Tibial nerve (tissue), 4 donors: ENCODE measurements around the gene UGT1A1. TPM values are rescaled to one million over a fixed set of nuclear protein-coding genes. Genes with fewer than 3 reads are reported as not detected.

Source experiments
- DNase-seq, 2 donors: peaks; one replicate each; pipeline ENCODE4 v3.0.0-alpha.2; 2019; ENCODE audit warnings: low spot score in 2 of 2
- H3K27ac ChIP-seq, 4 donors: fragments of 200-600 bp; sonication (generic) in 3 of 4; one replicate each; pipeline ENCODE4 v1.5.1; 2017 to 2019; ENCODE audit warnings: mild to moderate bottlenecking in 1 of 4
- H3K27me3 ChIP-seq, 2 donors: fragments of 200-600 bp; sonication (generic) in 1 of 2; one replicate each; pipeline versions ENCODE4 v1.5.1 to v1.6.0; 2017 to 2019
- H3K36me3 ChIP-seq, 3 donors: fragments of 200-600 bp; sonication (generic); one replicate each; pipeline ENCODE4 v1.5.1; 2018 to 2019
- H3K4me1 ChIP-seq, 4 donors: fragments of 200-600 bp; sonication (generic) in 3 of 4; one replicate each; pipeline ENCODE4 v1.5.1; 2017 to 2019
- H3K4me3 ChIP-seq, 4 donors: fragments of 200-600 bp; sonication (generic) in 3 of 4; one replicate each; pipeline ENCODE4 v1.5.1; 2017 to 2019; ENCODE audit warnings: mild to moderate bottlenecking in 1 of 4, moderate library complexity in 1 of 4
- H3K9me3 ChIP-seq, 4 donors: fragments of 200-600 bp; sonication (generic) in 3 of 4; one replicate each; pipeline ENCODE4 v1.5.1; 2017 to 2019
- EP300 ChIP-seq, 2 donors: sonication (generic); formaldehyde crosslinking; IDR thresholded peaks; one replicate each; pipeline ENCODE4 v1.6.1; 2017; ENCODE audit warnings: antibody characterized with exemption in 2 of 2, mild to moderate bottlenecking in 1 of 2
- POLR2A ChIP-seq, 2 donors: fragments of 450-650 bp; IDR thresholded peaks; one replicate each; pipeline ENCODE4 v1.6.1; 2017; ENCODE audit warnings: antibody characterized with exemption in 2 of 2, mild to moderate bottlenecking in 2 of 2, moderate library complexity in 2 of 2
- WGBS, 2 donors: methylation state at CpG; one replicate each; pipeline ENCODE4 v1.1.5; 2018; 5-methylcytosine and 5-hydroxymethylcytosine counted together
- total RNA-seq, 4 donors: library from RNA; depleted of rRNA; stranded (reverse); fragments of >200 nt; gene quantifications; one replicate each; pipeline ENCODE4 v1.1.0, GENCODE V29; 2016
- TF ChIP-seq, protein P1 (sequence below), 5 experiments: fragments of 200-600 bp in 3 of 5; fragments of 450-650 bp in 2 of 5; sonication (generic) in 3 of 5; IDR thresholded peaks; one replicate each; pipeline ENCODE4 v1.5.1; 2016 to 2019; ENCODE audit warnings: antibody characterized with exemption in 5 of 5, mild to moderate bottlenecking in 3 of 5, moderate library complexity in 2 of 5

Gene UGT1A1
- total RNA-seq, 4 donors from 2014 or later, result not detected

- Histone ChIP-seq H3K4me3 (no peak overlapping the region), H3K27ac (no peak overlapping the region), H3K36me3 (no peaks in the 10 kb centered on the region), H3K27me3 (no peaks in the 10 kb centered on the region), H3K4me1 (no peaks in the 10 kb centered on the region), H3K9me3 (no peaks in the 10 kb centered on the region)
- TF ChIP-seq POLR2A (IDR thresholded peaks at IDR 0.05) (no peak), EP300 (IDR thresholded peaks at IDR 0.05) (no peak)
- TF ChIP-seq, protein P1, sequence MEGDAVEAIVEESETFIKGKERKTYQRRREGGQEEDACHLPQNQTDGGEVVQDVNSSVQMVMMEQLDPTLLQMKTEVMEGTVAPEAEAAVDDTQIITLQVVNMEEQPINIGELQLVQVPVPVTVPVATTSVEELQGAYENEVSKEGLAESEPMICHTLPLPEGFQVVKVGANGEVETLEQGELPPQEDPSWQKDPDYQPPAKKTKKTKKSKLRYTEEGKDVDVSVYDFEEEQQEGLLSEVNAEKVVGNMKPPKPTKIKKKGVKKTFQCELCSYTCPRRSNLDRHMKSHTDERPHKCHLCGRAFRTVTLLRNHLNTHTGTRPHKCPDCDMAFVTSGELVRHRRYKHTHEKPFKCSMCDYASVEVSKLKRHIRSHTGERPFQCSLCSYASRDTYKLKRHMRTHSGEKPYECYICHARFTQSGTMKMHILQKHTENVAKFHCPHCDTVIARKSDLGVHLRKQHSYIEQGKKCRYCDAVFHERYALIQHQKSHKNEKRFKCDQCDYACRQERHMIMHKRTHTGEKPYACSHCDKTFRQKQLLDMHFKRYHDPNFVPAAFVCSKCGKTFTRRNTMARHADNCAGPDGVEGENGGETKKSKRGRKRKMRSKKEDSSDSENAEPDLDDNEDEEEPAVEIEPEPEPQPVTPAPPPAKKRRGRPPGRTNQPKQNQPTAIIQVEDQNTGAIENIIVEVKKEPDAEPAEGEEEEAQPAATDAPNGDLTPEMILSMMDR (IDR thresholded peaks at IDR 0.05), result no peak
- no peak for DNase-seq
Measured at GRCh38 chr2:233758141-233758540, 1.9 kb upstream of the UGT1A1 start.

DNA sequence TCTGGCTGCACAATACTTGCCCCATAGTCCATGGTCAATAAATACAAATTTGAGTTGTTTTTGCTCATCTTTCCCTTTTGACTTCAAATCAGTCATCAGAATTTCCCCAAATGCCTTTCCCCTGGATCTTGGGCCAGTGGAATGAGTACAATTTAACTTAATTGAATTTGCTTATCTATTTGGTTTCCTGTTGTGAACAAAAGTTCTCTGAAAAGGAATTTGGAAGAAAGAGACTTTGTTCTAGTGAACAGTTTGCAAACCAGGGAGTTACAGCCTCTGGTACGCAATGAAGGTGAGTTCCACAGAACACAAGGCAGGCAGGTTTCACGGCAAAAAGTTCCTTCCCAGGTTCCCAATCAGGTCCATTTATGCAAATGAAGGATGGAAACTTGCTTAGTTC is 1.2 kb upstream of the UGT1A1 start:
- DNase-seq, result no peak
- TF ChIP-seq POLR2A (IDR thresholded peaks at IDR 0.05), result no peak
- no peak for TF ChIP-seq EP300 (IDR thresholded peaks at IDR 0.05)
- TF ChIP-seq, protein P1 (IDR thresholded peaks at IDR 0.05), result no peak
- Histone ChIP-seq H3K4me3 (no peak overlapping the region), H3K4me1 (no peaks in the 10 kb centered on the region), H3K27me3 (no peaks in the 10 kb centered on the region), H3K9me3 (no peaks in the 10 kb centered on the region), H3K36me3 (no peaks in the 10 kb centered on the region), H3K27ac (no peak overlapping the region)
- 88 to 91% methylated on average over 2 of the region's 2 CpGs for WGBS, 2 donors

DNA sequence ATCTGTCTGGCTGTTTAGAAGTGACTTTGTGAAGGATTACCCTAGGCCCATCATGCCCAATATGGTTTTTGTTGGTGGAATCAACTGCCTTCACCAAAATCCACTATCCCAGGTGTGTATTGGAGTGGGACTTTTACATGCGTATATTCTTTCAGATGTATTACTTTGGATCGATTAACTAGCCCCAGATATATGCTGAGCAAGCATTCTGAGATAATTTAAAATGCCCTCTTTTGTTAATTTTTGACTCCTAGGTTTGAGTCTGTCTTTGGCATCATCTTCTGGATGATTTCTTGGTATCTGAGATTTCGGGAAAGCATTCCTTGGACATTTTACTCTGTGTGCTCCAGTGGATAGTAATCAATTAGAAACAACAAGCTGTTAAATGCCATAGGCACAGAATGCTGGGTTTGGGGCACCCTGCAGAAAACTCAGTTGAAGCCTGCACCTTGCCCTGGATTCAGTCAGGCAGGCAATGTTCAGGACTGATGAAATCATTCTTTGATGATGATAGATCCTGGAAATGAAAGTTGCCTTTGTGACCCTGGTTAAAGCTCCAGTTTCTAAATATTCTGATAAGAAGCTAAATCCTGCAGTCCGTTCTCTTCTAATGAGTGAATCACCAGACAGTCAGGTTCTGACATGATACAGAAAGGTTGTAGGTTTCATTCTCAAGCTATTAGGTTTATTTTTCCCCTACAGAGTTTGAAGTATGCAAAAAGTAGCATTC is 1.1 kb downstream of the UGT1A1 start:
- Histone ChIP-seq H3K4me3 (no peak overlapping the region), H3K4me1 (no peaks in the 10 kb centered on the region), H3K27me3 (no peaks in the 10 kb centered on the region), H3K36me3 (no peaks in the 10 kb centered on the region), H3K27ac (no peak overlapping the region), H3K9me3 (no peaks in the 10 kb centered on the region)
- DNase-seq, result no peak
- 82 to 90% methylated on average over 4 of the region's 4 CpGs for WGBS, 2 donors
- TF ChIP-seq EP300 (IDR thresholded peaks at IDR 0.05), result no peak
- TF ChIP-seq, protein P1 (IDR thresholded peaks at IDR 0.05), result no peak
- TF ChIP-seq POLR2A (IDR thresholded peaks at IDR 0.05), result no peak

- no peak for DNase-seq
- Histone ChIP-seq H3K4me3 (no peak overlapping the region), H3K27ac (no peak overlapping the region), H3K36me3 (no peaks in the 10 kb centered on the region), H3K9me3 (no peaks in the 10 kb centered on the region), H3K27me3 (no peaks in the 10 kb centered on the region), H3K4me1 (no peaks in the 10 kb centered on the region)
- TF ChIP-seq EP300 (IDR thresholded peaks at IDR 0.05) (no peak), POLR2A (IDR thresholded peaks at IDR 0.05) (no peak)
- TF ChIP-seq, protein P1 (IDR thresholded peaks at IDR 0.05), result no peak
- 44 to 58% methylated on average over 7 of the region's 7 CpGs for WGBS, 2 donors
Measured at GRCh38 chr2:233764264-233764663, 4.2 kb downstream of the UGT1A1 start.

- 43 to 64% methylated on average over 3 of the region's 3 CpGs for WGBS, 2 donors
- no peaks in the 10 kb centered on the region for H3K36me3 ChIP-seq
- no peak overlapping the region for H3K4me3 ChIP-seq
- no peaks in the 10 kb centered on the region for H3K27me3 ChIP-seq
- H3K9me3 ChIP-seq, result no peaks in the 10 kb centered on the region
- DNase-seq, result no peak
- TF ChIP-seq EP300 (IDR thresholded peaks at IDR 0.05) (no peak), POLR2A (IDR thresholded peaks at IDR 0.05) (no peak)
- TF ChIP-seq, protein P1 (IDR thresholded peaks at IDR 0.05), result no peak
- no peak overlapping the region for H3K27ac ChIP-seq
- no peaks in the 10 kb centered on the region for H3K4me1 ChIP-seq
Measured at GRCh38 chr2:233764761-233765160, 4.7 kb downstream of the UGT1A1 start.
